HG03442 (cell line): ENCODE data around the gene POU3F3.

Experiments
- ATAC-seq: cut with Tn5 transposase; IDR thresholded peaks from one replicate; pipeline ENCODE4 v1.9.1; 2021; ENCODE audit warnings: mild to moderate bottlenecking, moderate library complexity; ENCODE audit not compliant: unreplicated experiment

The POU3F3 gene

GRCh38 chr2:104853534-104854497 is at the start of gene POU3F3:
TSS of gene POU3F3 (plus strand) at chr2:104854115. CDS start at chr2:104855511, 1,396 bp downstream.
- no peak for ATAC-seq

- ATAC-seq = no peak
These were observed 49.6 kb upstream of the POU3F3 start for GRCh38 chr2:104804148-104804890.

GRCh38 chr2:104812286-104812685 is 41.6 kb upstream of the POU3F3 start:
- no peak for ATAC-seq

- ATAC-seq = no peak
These were observed 37.8 kb upstream of the POU3F3 start for GRCh38 chr2:104816143-104816542.

GRCh38 chr2:104818264-104818663 is 35.7 kb upstream of the POU3F3 start:
- no peak for ATAC-seq

GRCh38 chr2:104820126-104820525 is 33.8 kb upstream of the POU3F3 start:
- no peak for ATAC-seq

- no peak for ATAC-seq
These were observed 28.6 kb upstream of the POU3F3 start for GRCh38 chr2:104825124-104825865.

GRCh38 chr2:104826016-104826415 is 27.9 kb upstream of the POU3F3 start:
- ATAC-seq = no peak

GRCh38 chr2:104831742-104832141 is 22.2 kb upstream of the POU3F3 start:
- no peak for ATAC-seq

- ATAC-seq = no peak
These were observed 19.3 kb upstream of the POU3F3 start for GRCh38 chr2:104834431-104835153.

- no peak for ATAC-seq
These were observed 17.6 kb upstream of the POU3F3 start for GRCh38 chr2:104836265-104836664.

GRCh38 chr2:104836841-104837240 is 17.1 kb upstream of the POU3F3 start:
- no peak for ATAC-seq

GRCh38 chr2:104840156-104840555 is 13.8 kb upstream of the POU3F3 start:
- ATAC-seq = no peak

GRCh38 chr2:104840893-104841585 is 12.9 kb upstream of the POU3F3 start:
- no peak for ATAC-seq

GRCh38 chr2:104841744-104842143 is 12.2 kb upstream of the POU3F3 start:
- ATAC-seq = no peak

GRCh38 chr2:104844807-104845551 is 8.9 kb upstream of the POU3F3 start:
- ATAC-seq = no peak

- no peak for ATAC-seq
These were observed 8.4 kb upstream of the POU3F3 start for GRCh38 chr2:104845552-104845931.

GRCh38 chr2:104845946-104846785 is 7.7 kb upstream of the POU3F3 start:
- ATAC-seq = no peak
